Tibial nerve (tissue), 4 donors: Measurements from ENCODE around the gene NBL1. TPM values are rescaled to one million over a fixed set of nuclear protein-coding genes. Genes with fewer than 3 reads are reported as not detected.

Source experiments
- DNase-seq, 2 donors: peaks; one replicate each; pipeline ENCODE4 v3.0.0-alpha.2; 2019; ENCODE audit warnings: low spot score in 2 of 2
- H3K27ac ChIP-seq, 4 donors: fragments of 200-600 bp; sonication (generic) in 3 of 4; one replicate each; pipeline ENCODE4 v1.5.1; 2017 to 2019; ENCODE audit warnings: mild to moderate bottlenecking in 1 of 4
- H3K27me3 ChIP-seq, 2 donors: fragments of 200-600 bp; sonication (generic) in 1 of 2; one replicate each; pipeline versions ENCODE4 v1.5.1 to v1.6.0; 2017 to 2019
- H3K36me3 ChIP-seq, 3 donors: fragments of 200-600 bp; sonication (generic); one replicate each; pipeline ENCODE4 v1.5.1; 2018 to 2019
- H3K4me1 ChIP-seq, 4 donors: fragments of 200-600 bp; sonication (generic) in 3 of 4; one replicate each; pipeline ENCODE4 v1.5.1; 2017 to 2019
- H3K4me3 ChIP-seq, 4 donors: fragments of 200-600 bp; sonication (generic) in 3 of 4; one replicate each; pipeline ENCODE4 v1.5.1; 2017 to 2019; ENCODE audit warnings: mild to moderate bottlenecking in 1 of 4, moderate library complexity in 1 of 4
- H3K9me3 ChIP-seq, 4 donors: fragments of 200-600 bp; sonication (generic) in 3 of 4; one replicate each; pipeline ENCODE4 v1.5.1; 2017 to 2019
- CTCF ChIP-seq, 5 experiments: fragments of 200-600 bp in 3 of 5; fragments of 450-650 bp in 2 of 5; sonication (generic) in 3 of 5; IDR thresholded peaks; one replicate each; pipeline ENCODE4 v1.5.1; 2016 to 2019; ENCODE audit warnings: antibody characterized with exemption in 5 of 5, mild to moderate bottlenecking in 3 of 5, moderate library complexity in 2 of 5
- EP300 ChIP-seq, 2 donors: sonication (generic); formaldehyde crosslinking; IDR thresholded peaks; one replicate each; pipeline ENCODE4 v1.6.1; 2017; ENCODE audit warnings: antibody characterized with exemption in 2 of 2, mild to moderate bottlenecking in 1 of 2
- POLR2A ChIP-seq, 2 donors: fragments of 450-650 bp; IDR thresholded peaks; one replicate each; pipeline ENCODE4 v1.6.1; 2017; ENCODE audit warnings: antibody characterized with exemption in 2 of 2, mild to moderate bottlenecking in 2 of 2, moderate library complexity in 2 of 2
- WGBS, 2 donors: methylation state at CpG; one replicate each; pipeline ENCODE4 v1.1.5; 2018; 5-methylcytosine and 5-hydroxymethylcytosine counted together
- total RNA-seq, 4 donors: library from RNA; depleted of rRNA; stranded (reverse); fragments of >200 nt; gene quantifications; one replicate each; pipeline ENCODE4 v1.1.0, GENCODE V29; 2016

NBL1 gene
- total RNA-seq, 4 donors from 2014 or later, result 71.9 to 157 (median 92.0) TPM

GRCh38 chr1:19648689-19649088 lies 4.6 kb downstream of the NBL1 start:
- H3K36me3 ChIP-seq, result no peaks in the 10 kb centered on the region
- DNase-seq, result no peak
- WGBS, 2 donors, result 45 to 58% methylated on average over 8 to 10 of the region's 11 CpGs
- peak in 1 of 2 donors; percentile 12 for TF ChIP-seq EP300 (IDR thresholded peaks at IDR 0.05)
- no peak for TF ChIP-seq POLR2A (IDR thresholded peaks at IDR 0.05)
- TF ChIP-seq CTCF (IDR thresholded peaks at IDR 0.05), result peak in 3 of 5 experiments; percentile 20 to 46 (median 22)
- no peak overlapping the region for H3K4me3 ChIP-seq
- H3K4me1 ChIP-seq, result peaks cover 0 to 69% (median 32%) of the 10 kb centered on the region in 4 donors
- no peaks in the 10 kb centered on the region for H3K27me3 ChIP-seq
- H3K9me3 ChIP-seq, result no peaks in the 10 kb centered on the region
- peak overlapping the region; percentile 40 to 95 (median 90) for H3K27ac ChIP-seq

DNA sequence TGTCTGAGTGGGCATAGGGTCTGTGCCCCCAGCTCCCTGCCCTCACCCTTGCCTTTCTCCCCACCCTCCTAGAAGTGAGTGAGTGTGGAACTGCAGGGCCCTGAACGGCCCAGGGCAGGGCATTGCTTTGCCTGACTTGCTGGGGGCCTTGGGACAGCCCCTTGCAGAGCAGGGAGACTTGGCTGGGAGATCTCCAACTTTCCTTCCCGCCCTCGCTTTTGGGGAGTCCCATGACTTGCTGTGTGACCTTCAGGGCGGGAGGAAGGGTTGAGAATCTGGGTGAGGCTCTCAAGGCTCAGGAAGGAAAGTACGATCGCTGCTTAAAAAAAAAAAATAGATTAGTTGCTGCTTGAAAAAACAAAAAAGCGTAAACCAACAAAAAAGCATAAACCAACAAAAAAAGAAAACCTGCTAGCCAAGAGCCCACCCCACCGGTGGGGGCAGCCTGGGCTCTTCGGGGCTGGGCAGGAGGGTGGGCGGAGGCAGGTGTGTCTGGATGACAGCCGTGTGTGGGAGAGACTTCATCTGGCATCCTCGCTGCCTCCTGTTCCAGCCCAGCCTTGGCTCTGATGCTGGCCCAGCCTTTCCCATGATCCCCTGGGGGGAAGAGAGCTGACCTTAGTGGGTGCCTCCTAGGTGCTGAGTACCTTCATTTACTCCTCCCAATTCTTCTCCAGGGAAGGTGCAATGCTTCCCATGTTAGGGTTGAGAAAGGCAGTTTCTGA lies 6.5 kb downstream of the NBL1 start:
- peak overlapping the region in 3 of 4 donors; percentile 63 to 86 (median 84) for H3K27ac ChIP-seq
- 34 to 43% methylated on average over 12 of the region's 12 CpGs for WGBS, 2 donors
- no peak for TF ChIP-seq EP300 (IDR thresholded peaks at IDR 0.05)
- TF ChIP-seq CTCF (IDR thresholded peaks at IDR 0.05), result no peak
- no peak for TF ChIP-seq POLR2A (IDR thresholded peaks at IDR 0.05)
- no peaks in the 10 kb centered on the region for H3K9me3 ChIP-seq
- H3K4me3 ChIP-seq, result no peak overlapping the region
- H3K36me3 ChIP-seq, result peaks cover 0 to 9% (median 0%) of the 10 kb centered on the region in 3 donors
- no peaks in the 10 kb centered on the region for H3K27me3 ChIP-seq
- peaks cover 0 to 74% (median 31%) of the 10 kb centered on the region in 4 donors for H3K4me1 ChIP-seq
- DNase-seq, result no peak

DNA sequence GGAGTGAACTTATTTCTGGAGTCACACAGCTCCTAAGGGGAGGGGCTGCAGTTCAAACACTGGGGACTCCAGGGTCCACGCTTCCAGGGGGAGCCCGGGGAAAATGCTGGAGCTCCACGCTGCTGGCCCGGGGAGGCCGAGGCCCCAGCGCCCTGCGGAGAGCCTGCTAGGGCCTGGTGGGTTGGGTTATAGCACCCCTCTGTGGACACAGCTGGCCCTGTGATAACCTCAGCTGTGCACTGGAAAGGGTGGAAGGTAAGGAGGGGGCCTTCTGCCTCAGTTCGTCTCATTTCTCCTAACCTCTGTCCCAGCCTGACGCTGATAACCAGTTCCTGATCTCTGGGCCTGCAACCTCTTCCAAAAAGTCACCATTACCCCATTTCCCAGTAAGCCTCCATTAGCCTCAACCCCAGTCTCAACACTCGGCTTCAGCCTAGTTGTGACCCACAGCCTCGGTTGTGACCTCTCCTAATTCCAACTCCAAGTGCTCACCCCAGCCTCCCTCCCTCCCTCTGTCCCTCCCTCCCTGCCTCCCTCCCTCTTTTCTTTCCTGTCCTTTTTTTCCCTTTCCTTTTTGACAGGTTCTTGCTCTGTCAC lies 7.1 kb downstream of the NBL1 start:
- peaks cover 0 to 67% (median 27%) of the 10 kb centered on the region in 4 donors for H3K4me1 ChIP-seq
- peaks cover 0 to 14% (median 0%) of the 10 kb centered on the region in 3 donors for H3K36me3 ChIP-seq
- TF ChIP-seq CTCF (IDR thresholded peaks at IDR 0.05) (peak; percentile 48 to 82 (median 64)), POLR2A (IDR thresholded peaks at IDR 0.05) (no peak), EP300 (IDR thresholded peaks at IDR 0.05) (peak in 1 of 2 donors; percentile 29)
- no peaks in the 10 kb centered on the region for H3K9me3 ChIP-seq
- H3K27me3 ChIP-seq, result no peaks in the 10 kb centered on the region
- H3K4me3 ChIP-seq, result no peak overlapping the region
- peak; percentile 27 to 55 for DNase-seq
- WGBS, 2 donors, result 20 to 25% methylated on average over 6 to 11 of the region's 11 CpGs
- peak overlapping the region in 3 of 4 donors; percentile 63 to 86 (median 84) for H3K27ac ChIP-seq

DNA sequence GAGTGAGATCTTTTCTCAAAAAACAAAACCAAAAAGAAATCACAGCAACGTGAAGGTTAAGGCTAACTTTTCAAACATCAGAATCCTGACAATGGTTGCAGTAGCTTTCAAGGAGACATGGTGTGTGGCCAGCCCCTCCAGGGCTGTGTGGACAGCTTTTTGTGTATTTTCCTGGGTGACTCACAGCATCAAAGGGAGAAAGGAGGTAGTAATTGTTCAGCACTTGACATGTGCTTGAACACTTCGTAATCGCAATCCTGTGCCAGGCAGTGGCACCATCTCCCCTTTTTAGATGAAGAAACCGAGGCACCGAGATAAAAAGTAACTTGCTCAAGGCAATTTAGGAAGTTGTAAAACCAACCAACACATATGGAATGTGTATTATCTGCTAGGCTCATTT lies 10.3 kb downstream of the NBL1 start:
- Histone ChIP-seq H3K27ac (no peak overlapping the region), H3K27me3 (no peaks in the 10 kb centered on the region)

More for the DNA sequence above, 10.3 kb downstream of the NBL1 start:
- H3K4me1 ChIP-seq, result peaks cover 0 to 43% (median 12%) of the 10 kb centered on the region in 4 donors
- H3K36me3 ChIP-seq, result peaks cover 0 to 32% (median 0%) of the 10 kb centered on the region in 3 donors
- DNase-seq, result no peak
- H3K4me3 ChIP-seq, result no peak overlapping the region
- TF ChIP-seq POLR2A (IDR thresholded peaks at IDR 0.05) (no peak), EP300 (IDR thresholded peaks at IDR 0.05) (no peak), CTCF (IDR thresholded peaks at IDR 0.05) (no peak)
- no peaks in the 10 kb centered on the region for H3K9me3 ChIP-seq
- 85 to 90% methylated on average over 5 of the region's 5 CpGs for WGBS, 2 donors
